GM19239 (cell line): Measurements from ENCODE around the gene ATL1.
"Not testable (repeated sequence)": the region's sequence is repeated elsewhere in the genome, so short reads cannot be mapped to it uniquely, and the experiment has no call there.

Source experiments
- DNase-seq: peaks from one replicate; pipeline ENCODE4 v3.0.0; 2011; ENCODE audit warnings: low spot score; ENCODE audit not compliant: insufficient read length
- FAIRE-seq: peaks from 2 replicates; lab custom pipeline; 2011; peaks lifted over from hg19 to GRCh38; lab: Jason Lieb, UNC

Gene ATL1

GRCh38 chr14:50599700-50600444 is 39.9 kb downstream of the ATL1 start:
- FAIRE-seq, result peak; percentile 71
- DNase-seq, result no peak

DNA sequence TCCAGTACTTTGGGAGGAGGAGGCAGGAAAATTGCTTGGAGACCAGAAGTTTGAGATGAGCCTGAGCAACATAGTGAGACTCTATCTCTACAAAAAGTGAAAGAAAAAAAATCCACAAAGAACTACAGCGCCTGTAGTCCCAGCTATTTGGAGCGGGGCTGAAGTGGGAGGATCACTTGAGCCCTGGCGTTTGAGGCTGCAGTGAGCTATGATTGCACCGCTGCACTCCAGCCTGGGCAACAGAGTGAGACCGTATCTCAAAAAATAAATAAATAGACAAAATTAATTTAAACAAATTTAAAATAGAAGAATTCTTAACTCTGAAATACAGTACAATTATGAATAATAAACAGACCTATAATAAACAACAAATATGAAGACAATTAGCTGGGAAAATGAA is 40.9 kb downstream of the ATL1 start:
- DNase-seq (no peak), FAIRE-seq (no peak)

GRCh38 chr14:50601394-50601793 is 41.4 kb downstream of the ATL1 start:
- FAIRE-seq (peak; percentile 11), DNase-seq (no peak)

DNA sequence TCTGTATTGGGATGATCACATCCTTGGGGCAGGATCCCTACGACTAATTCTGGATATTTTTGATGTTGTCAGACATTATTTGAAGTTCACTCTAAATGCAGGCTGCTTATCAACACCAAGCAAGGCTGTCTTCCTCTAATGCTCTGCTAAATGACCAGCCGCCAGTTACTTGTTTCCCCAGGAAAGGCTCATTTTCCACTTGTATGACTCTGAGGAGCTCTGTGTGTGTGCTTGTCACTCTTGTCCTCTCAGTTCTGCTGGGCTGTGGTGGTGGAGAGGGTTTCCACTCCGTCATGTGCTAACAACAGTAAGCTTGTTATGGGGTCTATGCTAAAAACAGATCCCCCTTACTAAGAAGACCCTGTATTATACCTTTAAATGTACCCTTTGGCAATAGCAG is 42.1 kb downstream of the ATL1 start:
- DNase-seq (no peak), FAIRE-seq (no peak)

GRCh38 chr14:50603565-50603964 is 43.6 kb downstream of the ATL1 start:
- DNase-seq (no peak), FAIRE-seq (no peak)

- no peak for DNase-seq
- FAIRE-seq, result no peak
Measured at GRCh38 chr14:50605766-50606165, 45.8 kb downstream of the ATL1 start.

GRCh38 chr14:50606468-50606867 is 46.5 kb downstream of the ATL1 start:
- FAIRE-seq (no peak), DNase-seq (no peak)

- DNase-seq (no peak), FAIRE-seq (no peak)
Measured at GRCh38 chr14:50607181-50607580, 47.2 kb downstream of the ATL1 start.

- DNase-seq (no peak), FAIRE-seq (no peak)
Measured at GRCh38 chr14:50607761-50608160, 47.8 kb downstream of the ATL1 start.

DNA sequence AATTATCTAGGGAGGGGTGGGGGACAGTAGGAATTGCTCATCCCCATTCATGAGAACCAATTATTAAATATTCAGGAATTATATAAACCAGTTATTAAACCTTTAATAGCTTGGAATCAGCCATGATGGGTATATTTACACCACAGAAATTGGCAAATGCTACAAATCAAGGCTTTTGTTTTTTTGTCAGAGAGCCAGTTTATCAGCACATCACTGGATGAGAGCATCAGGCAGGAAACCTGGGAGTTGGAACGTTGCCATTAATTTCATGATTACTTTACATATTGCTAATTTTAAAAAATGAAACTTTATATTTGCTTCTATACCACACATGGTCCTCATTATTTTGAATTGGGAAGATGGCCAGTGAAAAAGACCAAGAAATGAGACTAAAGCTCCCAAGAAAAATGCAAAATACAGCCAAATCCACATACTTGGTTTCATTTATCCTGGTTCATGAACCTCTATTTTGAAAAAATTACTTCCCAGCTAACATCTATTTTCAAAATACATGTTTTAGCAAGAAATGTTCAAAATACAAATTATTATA is 48.4 kb downstream of the ATL1 start:
- DNase-seq (no peak), FAIRE-seq (no peak)

DNA sequence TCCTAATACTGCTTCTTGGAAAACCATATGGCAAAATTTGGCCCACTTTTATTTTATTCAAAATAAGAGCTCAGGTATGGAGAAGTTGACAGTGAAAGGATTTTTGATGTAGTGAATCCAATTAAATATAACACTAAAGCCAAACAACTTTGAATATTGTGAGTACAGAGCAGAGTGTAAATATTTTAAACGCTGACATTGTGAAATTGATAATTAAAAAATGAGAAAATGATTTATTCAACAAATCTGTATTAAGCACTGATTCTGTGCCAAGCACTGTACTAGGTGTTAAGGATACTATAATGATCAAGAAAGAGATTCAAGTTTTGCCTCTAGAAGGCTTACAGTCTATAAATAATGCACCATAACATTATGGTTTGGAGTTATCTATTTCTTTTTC is 50.5 kb downstream of the ATL1 start:
- FAIRE-seq (no peak), DNase-seq (no peak)

DNA sequence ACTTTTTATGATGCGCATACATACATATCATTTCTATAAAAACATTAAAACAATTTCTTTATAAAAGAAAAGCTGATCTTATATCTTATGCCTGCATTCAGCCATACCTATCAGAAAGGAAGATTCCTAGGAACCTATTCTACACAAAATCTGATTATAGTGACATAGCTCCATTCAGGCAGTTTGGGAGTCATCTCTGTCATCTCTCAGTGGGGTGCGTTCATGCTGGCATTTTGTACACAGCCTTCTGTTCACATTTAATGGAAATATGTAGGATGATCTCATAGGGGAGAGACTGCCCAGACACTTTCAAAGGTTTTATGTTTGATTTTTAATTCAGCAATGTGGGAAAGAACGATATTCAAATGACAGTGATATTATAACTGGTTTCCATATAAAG is 52.9 kb downstream of the ATL1 start:
- no peak for FAIRE-seq
- DNase-seq, result no peak

- DNase-seq (no peak), FAIRE-seq (no peak)
Measured at GRCh38 chr14:50615056-50615455, 55.1 kb downstream of the ATL1 start.

DNA sequence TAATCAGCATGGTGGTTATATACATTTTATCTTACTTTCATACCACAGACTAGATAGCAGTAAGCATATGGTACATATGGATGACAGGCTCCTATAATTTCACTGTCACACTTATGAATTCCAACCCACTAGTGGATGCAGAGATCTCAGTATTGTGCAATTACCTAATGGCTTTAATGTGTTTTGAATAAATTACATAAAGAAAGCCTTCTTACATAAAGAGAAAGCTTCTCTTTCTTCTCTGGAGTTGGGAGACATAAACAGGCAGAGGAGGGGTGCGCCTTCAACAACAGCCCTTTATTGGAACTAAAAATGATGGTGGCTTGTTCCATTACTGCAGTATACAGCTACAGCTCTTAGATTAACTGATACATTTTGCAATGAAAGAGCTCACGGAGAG is 55.6 kb downstream of the ATL1 start:
- FAIRE-seq (no peak), DNase-seq (no peak)

DNA sequence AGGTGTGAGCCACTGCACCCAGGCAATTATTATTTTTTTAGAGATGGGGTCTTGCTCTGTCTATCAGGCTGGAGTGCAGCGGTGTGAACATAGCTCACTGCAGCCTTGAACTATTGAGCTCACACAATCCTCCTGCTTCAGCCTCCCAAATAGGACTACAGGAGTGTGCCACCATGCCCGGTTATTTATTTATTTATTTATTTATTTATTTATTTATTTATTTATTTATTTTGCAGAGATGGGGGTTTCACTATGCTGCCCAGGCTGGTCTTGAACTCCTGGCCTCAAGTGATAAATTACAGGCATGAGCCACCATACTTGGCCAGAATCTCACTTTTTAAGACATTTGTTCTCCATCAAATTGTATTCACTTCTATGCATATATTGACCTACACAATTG is 56.3 kb downstream of the ATL1 start:
- DNase-seq (no peak), FAIRE-seq (no peak)

DNA sequence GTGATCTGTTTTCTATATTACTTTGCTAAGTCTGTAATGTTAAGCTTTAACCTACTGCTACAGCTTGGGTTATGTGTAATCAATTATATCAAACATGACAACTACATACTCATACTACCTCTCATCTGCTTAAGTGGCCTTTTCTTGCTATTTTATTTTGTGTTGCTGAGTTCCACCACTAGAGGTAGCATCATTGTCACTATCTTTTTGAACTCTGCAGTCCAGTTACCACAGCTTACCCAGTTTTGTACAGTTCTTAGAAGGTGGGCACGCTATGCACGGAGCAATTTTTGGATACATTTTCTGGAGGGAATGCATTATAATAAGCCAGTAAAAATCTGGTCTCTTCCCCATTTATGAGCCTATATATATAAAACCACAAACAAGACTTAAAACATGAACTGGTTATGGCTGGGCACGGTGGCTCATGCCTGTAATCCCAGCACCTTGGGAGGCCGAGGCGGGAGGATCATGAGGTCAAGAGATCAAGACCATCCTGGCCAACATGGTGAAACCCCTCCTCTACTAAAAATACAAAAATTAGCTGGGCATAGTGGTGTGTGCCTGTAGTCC is 59.7 kb downstream of the ATL1 start:
- DNase-seq (peak; percentile 2), FAIRE-seq (peak; percentile 75)

DNA sequence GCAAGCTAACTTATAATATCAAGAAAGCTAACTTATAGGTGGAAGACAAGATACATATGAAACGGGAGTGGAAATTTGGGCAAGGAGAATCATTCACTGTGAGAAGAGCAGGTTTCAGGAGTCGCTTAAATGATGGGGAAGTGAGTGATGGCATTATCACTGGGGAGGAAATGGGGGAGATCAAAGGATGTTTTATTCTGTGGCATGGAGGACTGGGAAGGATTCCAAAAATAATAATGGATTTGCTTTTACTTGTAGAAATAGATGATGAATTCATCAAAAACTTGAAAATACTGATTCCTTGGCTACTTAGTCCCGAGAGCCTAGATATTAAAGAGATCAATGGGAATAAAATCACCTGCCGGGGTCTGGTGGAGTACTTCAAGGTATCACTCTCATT is 60.4 kb downstream of the ATL1 start:
- DNase-seq, result no peak
- FAIRE-seq, result no peak

DNA sequence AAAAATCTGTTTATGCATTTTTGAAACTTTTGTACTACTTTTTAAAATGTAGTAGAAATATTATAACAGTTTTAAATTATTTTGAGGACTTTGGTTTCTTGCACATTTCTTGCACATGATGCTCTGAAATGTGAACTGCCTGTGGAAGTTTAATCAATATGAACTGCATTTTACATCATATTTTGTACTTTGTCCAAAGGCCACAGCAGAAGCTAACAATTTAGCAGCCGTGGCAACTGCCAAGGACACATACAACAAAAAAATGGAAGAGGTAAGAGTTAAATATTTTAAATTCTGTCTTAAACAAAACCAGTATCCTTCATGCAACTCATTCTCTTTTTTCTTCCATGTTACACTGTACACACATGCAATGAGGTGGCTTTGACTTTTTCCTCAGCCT is 63.0 kb downstream of the ATL1 start:
- FAIRE-seq, result no peak
- no peak for DNase-seq

DNA sequence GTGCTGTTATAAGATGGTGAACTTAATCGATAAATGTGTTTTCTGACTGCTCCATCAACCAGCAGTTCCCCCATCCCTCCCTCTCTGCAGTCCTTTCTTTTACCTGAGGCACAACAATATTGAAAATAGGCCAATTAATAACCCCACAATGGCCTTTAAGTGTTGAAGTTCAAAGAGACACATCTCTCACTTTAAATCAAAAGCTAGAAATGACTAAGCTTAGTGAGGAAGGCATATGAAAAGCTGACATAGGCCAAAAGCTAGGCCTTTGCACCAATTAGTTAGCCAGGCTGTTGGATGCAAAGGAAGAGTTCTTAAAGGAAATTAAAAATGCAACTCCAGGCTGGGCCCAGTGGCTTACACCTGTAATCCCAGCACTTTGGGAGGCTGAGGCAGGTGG is 64.5 kb downstream of the ATL1 start:
- DNase-seq, result no peak
- FAIRE-seq, result no peak

DNA sequence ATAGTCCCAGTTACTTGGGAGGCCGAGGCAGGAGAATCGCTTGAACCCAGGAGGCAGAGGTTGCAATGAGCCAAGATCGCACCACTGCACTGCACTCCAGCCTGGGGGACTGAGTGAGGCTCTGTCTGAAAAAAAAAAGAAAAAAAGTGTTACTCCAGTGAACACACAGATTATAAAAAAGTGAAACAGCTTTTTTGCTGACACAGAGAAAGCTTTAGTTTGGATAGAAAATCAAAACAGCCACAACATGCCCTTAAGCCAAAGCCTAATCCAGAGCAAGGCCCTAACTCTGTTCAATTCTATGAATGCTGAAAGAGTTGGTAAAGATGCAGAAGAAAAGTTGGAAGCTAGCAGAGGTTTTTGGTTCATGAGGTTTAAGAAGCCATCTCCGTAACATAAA is 65.0 kb downstream of the ATL1 start:
- not testable (repeated sequence) for FAIRE-seq, DNase-seq

DNA sequence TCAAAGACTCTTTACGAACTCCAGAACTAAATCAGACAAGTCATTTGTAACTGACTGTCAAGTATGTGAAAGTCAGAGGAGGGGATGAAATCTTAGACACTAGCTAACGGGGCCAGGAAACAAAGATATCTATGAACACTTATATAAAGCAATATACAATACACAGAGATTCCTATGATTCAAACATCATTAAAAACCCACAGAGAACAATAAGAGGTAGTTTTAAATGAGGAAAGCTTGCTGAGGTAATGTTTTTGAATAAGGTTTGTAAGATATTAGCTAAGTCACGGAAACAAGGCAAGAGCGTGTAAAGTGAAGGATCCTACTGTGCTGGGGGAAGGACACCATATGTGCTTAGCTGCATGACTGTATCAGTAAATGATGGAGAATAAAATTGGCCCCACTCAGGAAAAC is 71.5 kb downstream of the ATL1 start:
- no peak for FAIRE-seq
- no peak for DNase-seq

- DNase-seq (no peak), FAIRE-seq (no peak)
Measured at GRCh38 chr14:50633954-50634353, 74.0 kb downstream of the ATL1 start.
